GM12878 (cell line): Measurements from ENCODE around the gene ACADL.
"Not testable (repeated sequence)": the region's sequence is repeated elsewhere in the genome, so short reads cannot be mapped to it uniquely, and the experiment has no call there.

ENCODE experiments used
- BCL11A ChIP-seq: IDR thresholded peaks from 2 replicates; pipeline ENCODE4 v1.6.1; 2011; ENCODE audit warnings: low read depth, low read length
- EP300 ChIP-seq, 2 experiments: fragments of 150-350 bp in 1 of 2; IDR thresholded peaks; 2 replicates each; pipeline ENCODE4 v1.6.1; 2011 to 2012; ENCODE audit warnings: low read depth in 2 of 2, low read length in 2 of 2, borderline replicate concordance in 1 of 2, improper control_type of control experiment in 1 of 2, inconsistent platforms in 1 of 2; ENCODE audit not compliant: control insufficient read depth in 1 of 2
- HDAC2 ChIP-seq: fragments of 200-600 bp; sonication (generic); IDR thresholded peaks from 2 replicates; pipeline ENCODE4 v1.6.1; 2017
- NFYA ChIP-seq: IDR thresholded peaks from 2 replicates; pipeline ENCODE4 v1.6.1; 2011; ENCODE audit warnings: low read depth, mild to moderate bottlenecking, low read length, improper control_type of control experiment, borderline replicate concordance
- NRF1 ChIP-seq: conservative IDR thresholded peaks from 2 replicates; pipeline ENCODE4 v1.6.1; 2011; ENCODE audit warnings: mild to moderate bottlenecking, low read depth, low read length, improper control_type of control experiment
- STAT3 ChIP-seq: IDR thresholded peaks from 2 replicates; pipeline ENCODE4 v1.6.1; 2011; ENCODE audit warnings: low read depth, low read length, improper control_type of control experiment
- ZNF384 ChIP-seq: IDR thresholded peaks from 2 replicates; pipeline ENCODE4 v1.6.1; 2012; ENCODE audit warnings: low read depth, mild to moderate bottlenecking, low read length, improper control_type of control experiment, borderline replicate concordance
- TF ChIP-seq, protein P1 (sequence below): fragments of 450-650 bp; IDR thresholded peaks from 2 replicates; pipeline ENCODE4 v1.6.1; 2017; ENCODE audit warnings: mild to moderate bottlenecking, moderate library complexity
- TF ChIP-seq, protein P2 (sequence below): IDR thresholded peaks from 2 replicates; pipeline ENCODE4 v1.6.1; 2011; ENCODE audit warnings: low read depth, mild to moderate bottlenecking, low read length, moderate library complexity, borderline replicate concordance; ENCODE audit errors: extremely low read depth
- TF ChIP-seq, protein P3 (sequence below), 3 experiments: IDR thresholded peaks in 2 of 3; conservative IDR thresholded peaks in 1 of 3; 2 replicates each; pipeline ENCODE4 v1.5.1; 2011; ENCODE audit warnings: low read depth in 3 of 3, low read length in 3 of 3, mild to moderate bottlenecking in 3 of 3, control low read depth in 2 of 3, moderate library complexity in 2 of 3, inconsistent platforms in 1 of 3, mixed read lengths in 1 of 3; ENCODE audit not compliant: control insufficient read depth in 2 of 3, insufficient read depth in 1 of 3; ENCODE audit errors: extremely low read depth in 1 of 3

DNA sequence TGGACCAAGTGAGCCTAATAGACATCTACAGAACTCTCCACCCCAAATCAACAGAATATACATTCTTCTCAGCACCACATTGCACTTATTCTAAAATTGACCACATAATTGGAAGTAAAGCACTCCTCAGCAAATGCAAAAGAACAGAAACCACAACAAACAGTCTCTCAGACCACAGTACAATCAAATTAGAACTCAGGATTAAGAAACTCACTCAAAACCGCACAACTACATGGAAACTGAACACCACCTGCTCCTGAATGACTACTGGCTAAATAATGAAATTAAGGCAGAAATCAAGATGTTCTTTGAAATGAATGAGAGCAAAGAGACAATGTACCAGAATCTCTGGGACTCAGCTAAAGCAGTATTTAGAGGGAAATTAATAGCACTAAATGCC lies 41.3 kb downstream of the ACADL start:
- TF ChIP-seq, protein P1, sequence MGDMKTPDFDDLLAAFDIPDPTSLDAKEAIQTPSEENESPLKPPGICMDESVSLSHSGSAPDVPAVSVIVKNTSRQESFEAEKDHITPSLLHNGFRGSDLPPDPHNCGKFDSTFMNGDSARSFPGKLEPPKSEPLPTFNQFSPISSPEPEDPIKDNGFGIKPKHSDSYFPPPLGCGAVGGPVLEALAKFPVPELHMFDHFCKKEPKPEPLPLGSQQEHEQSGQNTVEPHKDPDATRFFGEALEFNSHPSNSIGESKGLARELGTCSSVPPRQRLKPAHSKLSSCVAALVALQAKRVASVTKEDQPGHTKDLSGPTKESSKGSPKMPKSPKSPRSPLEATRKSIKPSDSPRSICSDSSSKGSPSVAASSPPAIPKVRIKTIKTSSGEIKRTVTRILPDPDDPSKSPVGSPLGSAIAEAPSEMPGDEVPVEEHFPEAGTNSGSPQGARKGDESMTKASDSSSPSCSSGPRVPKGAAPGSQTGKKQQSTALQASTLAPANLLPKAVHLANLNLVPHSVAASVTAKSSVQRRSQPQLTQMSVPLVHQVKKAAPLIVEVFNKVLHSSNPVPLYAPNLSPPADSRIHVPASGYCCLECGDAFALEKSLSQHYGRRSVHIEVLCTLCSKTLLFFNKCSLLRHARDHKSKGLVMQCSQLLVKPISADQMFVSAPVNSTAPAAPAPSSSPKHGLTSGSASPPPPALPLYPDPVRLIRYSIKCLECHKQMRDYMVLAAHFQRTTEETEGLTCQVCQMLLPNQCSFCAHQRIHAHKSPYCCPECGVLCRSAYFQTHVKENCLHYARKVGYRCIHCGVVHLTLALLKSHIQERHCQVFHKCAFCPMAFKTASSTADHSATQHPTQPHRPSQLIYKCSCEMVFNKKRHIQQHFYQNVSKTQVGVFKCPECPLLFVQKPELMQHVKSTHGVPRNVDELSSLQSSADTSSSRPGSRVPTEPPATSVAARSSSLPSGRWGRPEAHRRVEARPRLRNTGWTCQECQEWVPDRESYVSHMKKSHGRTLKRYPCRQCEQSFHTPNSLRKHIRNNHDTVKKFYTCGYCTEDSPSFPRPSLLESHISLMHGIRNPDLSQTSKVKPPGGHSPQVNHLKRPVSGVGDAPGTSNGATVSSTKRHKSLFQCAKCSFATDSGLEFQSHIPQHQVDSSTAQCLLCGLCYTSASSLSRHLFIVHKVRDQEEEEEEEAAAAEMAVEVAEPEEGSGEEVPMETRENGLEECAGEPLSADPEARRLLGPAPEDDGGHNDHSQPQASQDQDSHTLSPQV = not testable (repeated sequence)
- not testable (repeated sequence) for TF ChIP-seq STAT3; HDAC2; ZNF384; NFYA; NRF1; BCL11A; EP300 (IDR thresholded peaks at IDR 0.05; ENCODE audit: borderline replicate concordance in 1 of 2, control insufficient read depth in 1 of 2, low read depth in 2 of 2, low read length in 2 of 2)
- TF ChIP-seq, protein P2, sequence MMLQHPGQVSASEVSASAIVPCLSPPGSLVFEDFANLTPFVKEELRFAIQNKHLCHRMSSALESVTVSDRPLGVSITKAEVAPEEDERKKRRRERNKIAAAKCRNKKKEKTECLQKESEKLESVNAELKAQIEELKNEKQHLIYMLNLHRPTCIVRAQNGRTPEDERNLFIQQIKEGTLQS = not testable (repeated sequence)
- TF ChIP-seq, protein P3, sequence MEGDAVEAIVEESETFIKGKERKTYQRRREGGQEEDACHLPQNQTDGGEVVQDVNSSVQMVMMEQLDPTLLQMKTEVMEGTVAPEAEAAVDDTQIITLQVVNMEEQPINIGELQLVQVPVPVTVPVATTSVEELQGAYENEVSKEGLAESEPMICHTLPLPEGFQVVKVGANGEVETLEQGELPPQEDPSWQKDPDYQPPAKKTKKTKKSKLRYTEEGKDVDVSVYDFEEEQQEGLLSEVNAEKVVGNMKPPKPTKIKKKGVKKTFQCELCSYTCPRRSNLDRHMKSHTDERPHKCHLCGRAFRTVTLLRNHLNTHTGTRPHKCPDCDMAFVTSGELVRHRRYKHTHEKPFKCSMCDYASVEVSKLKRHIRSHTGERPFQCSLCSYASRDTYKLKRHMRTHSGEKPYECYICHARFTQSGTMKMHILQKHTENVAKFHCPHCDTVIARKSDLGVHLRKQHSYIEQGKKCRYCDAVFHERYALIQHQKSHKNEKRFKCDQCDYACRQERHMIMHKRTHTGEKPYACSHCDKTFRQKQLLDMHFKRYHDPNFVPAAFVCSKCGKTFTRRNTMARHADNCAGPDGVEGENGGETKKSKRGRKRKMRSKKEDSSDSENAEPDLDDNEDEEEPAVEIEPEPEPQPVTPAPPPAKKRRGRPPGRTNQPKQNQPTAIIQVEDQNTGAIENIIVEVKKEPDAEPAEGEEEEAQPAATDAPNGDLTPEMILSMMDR (IDR thresholded peaks at IDR 0.05 in 2 of 3, conservative IDR thresholded peaks at IDR 0.05 in 1 of 3; ENCODE audit: control insufficient read depth in 2 of 3, extremely low read depth in 1 of 3, insufficient read depth in 1 of 3, low read depth in 3 of 3, low read length in 3 of 3) = not testable (repeated sequence)
